Neural cell (in vitro differentiated cells): ENCODE data around the gene HAND2. TPM values are rescaled to one million over a fixed set of nuclear protein-coding genes. Genes with fewer than 3 reads are reported as not detected.

Source experiments
- H2AFZ ChIP-seq: fragments of 200-600, 300-800 bp; sonication (generic), shearing (Covaris generic); 2 replicates; pipeline ENCODE4 v1.6.0; 2014; ENCODE audit warnings: low read depth, mild to moderate bottlenecking, antibody characterized with exemption, low read length, moderate library complexity
- H3F3A ChIP-seq: fragments of 200-600 bp; shearing (Covaris generic); 2 replicates; pipeline ENCODE4 v1.6.1; 2016; ENCODE audit warnings: mild to moderate bottlenecking, moderate library complexity, mixed read lengths, antibody characterized with exemption, low read length; ENCODE audit not compliant: insufficient read depth, poor library complexity, severe bottlenecking
- H3K27ac ChIP-seq: fragments of 200-600, 300-800 bp; sonication (generic), shearing (Covaris generic); 2 replicates; pipeline ENCODE4 v1.5.1; 2014; ENCODE audit warnings: mild to moderate bottlenecking, low read length, moderate library complexity
- H3K27me3 ChIP-seq: fragments of 300-800, 200-600 bp; sonication (generic), shearing (Covaris generic); 2 replicates; pipeline ENCODE4 v1.6.0; 2014; ENCODE audit warnings: mild to moderate bottlenecking, low read depth, low read length, moderate library complexity; ENCODE audit not compliant: insufficient read depth
- H3K36me3 ChIP-seq: fragments of 300-800, 200-600 bp; sonication (generic), shearing (Covaris generic); 2 replicates; pipeline ENCODE4 v1.5.1; 2014; ENCODE audit warnings: mild to moderate bottlenecking, antibody characterized with exemption, low read length, moderate library complexity; ENCODE audit not compliant: insufficient read depth
- H3K4me2 ChIP-seq: fragments of 300-800, 200-600 bp; sonication (generic), shearing (Covaris generic); 2 replicates; pipeline ENCODE4 v1.6.0; 2014; ENCODE audit warnings: mild to moderate bottlenecking, low read length
- H3K4me3 ChIP-seq: fragments of 300-800, 200-600 bp; sonication (generic), shearing (Covaris generic); 2 replicates; pipeline ENCODE4 v1.5.1; 2014; ENCODE audit warnings: mild to moderate bottlenecking, low read length, moderate library complexity
- H3K79me2 ChIP-seq: fragments of 200-600 bp; shearing (Covaris generic); replicated peaks from 2 replicates; pipeline ENCODE4 v1.6.0; 2014; ENCODE audit warnings: mild to moderate bottlenecking, low read length, moderate library complexity; ENCODE audit not compliant: insufficient read depth
- H3K9ac ChIP-seq: fragments of 300-800, 200-600 bp; sonication (generic), shearing (Covaris generic); 2 replicates; pipeline ENCODE4 v1.6.1; 2016; ENCODE audit warnings: mild to moderate bottlenecking, low read length, mixed read lengths
- H3K9me2 ChIP-seq: fragments of 200-600 bp; shearing (Covaris generic); 2 replicates; pipeline ENCODE4 v1.6.1; 2016; ENCODE audit warnings: mild to moderate bottlenecking, low read length, mixed read lengths; ENCODE audit not compliant: insufficient read depth
- H3K9me3 ChIP-seq: fragments of 200-600, 300-800 bp; sonication (generic), shearing (Covaris generic); 2 replicates; pipeline ENCODE4 v1.6.1; 2016; ENCODE audit warnings: mild to moderate bottlenecking, mixed run types, low read length, moderate library complexity, mixed read lengths
- H4K20me1 ChIP-seq: fragments of 200-600 bp; shearing (Covaris generic); 2 replicates; pipeline ENCODE4 v1.6.1; 2016; ENCODE audit warnings: mild to moderate bottlenecking, mixed run types; ENCODE audit not compliant: insufficient read depth
- EP300 ChIP-seq: fragments of 450-650 bp; conservative IDR thresholded peaks from 2 replicates; pipeline ENCODE4 v1.6.1; 2014; ENCODE audit warnings: antibody characterized with exemption, mild to moderate bottlenecking, moderate library complexity; ENCODE audit not compliant: poor library complexity, severe bottlenecking
- EZH2 ChIP-seq: fragments of 200-600, 300-800 bp; shearing (Covaris generic), sonication (generic); IDR thresholded peaks from 2 replicates; pipeline ENCODE4 v1.6.1; 2014; ENCODE audit warnings: antibody characterized with exemption, low read length, borderline replicate concordance, mild to moderate bottlenecking; ENCODE audit not compliant: insufficient read depth, poor library complexity, severe bottlenecking
- MXI1 ChIP-seq: fragments of 450-650 bp; conservative IDR thresholded peaks from 2 replicates; pipeline ENCODE4 v1.6.1; 2014; ENCODE audit warnings: antibody characterized with exemption, mild to moderate bottlenecking; ENCODE audit not compliant: poor library complexity, severe bottlenecking
- POLR2AphosphoS5 ChIP-seq: IDR thresholded peaks from 2 replicates; pipeline ENCODE4 v1.6.1; 2012
- RAD21 ChIP-seq: fragments of 450-650 bp; conservative IDR thresholded peaks from 2 replicates; pipeline ENCODE4 v1.6.1; 2014; ENCODE audit warnings: antibody characterized with exemption, mild to moderate bottlenecking, moderate library complexity
- SMC3 ChIP-seq: fragments of 450-650 bp; conservative IDR thresholded peaks from 2 replicates; pipeline ENCODE4 v1.6.1; 2014; ENCODE audit warnings: antibody characterized with exemption, mild to moderate bottlenecking, moderate library complexity; ENCODE audit not compliant: poor library complexity
- TAF1 ChIP-seq: IDR thresholded peaks from 2 replicates; pipeline ENCODE4 v1.6.1; 2012; ENCODE audit warnings: low read depth
- polyA plus RNA-seq: library from polyadenylated mRNA; depleted of rRNA; stranded (reverse); fragments of >200 nt; gene quantifications from 2 replicates; pipeline ENCODE4 v1.2.3, GENCODE V29; 2014
- TF ChIP-seq, protein P1 (sequence below): fragments of 450-650 bp; IDR thresholded peaks from 2 replicates; pipeline ENCODE4 v1.5.1; 2014; ENCODE audit warnings: antibody characterized with exemption, mild to moderate bottlenecking, moderate library complexity; ENCODE audit not compliant: poor library complexity, severe bottlenecking
- TF ChIP-seq, protein P2 (sequence below): IDR thresholded peaks from 2 replicates; pipeline ENCODE4 v1.6.1; 2012; ENCODE audit warnings: borderline replicate concordance

The HAND2 gene
- polyA plus RNA-seq, 1 donor from 2014 or later = not detected

DNA sequence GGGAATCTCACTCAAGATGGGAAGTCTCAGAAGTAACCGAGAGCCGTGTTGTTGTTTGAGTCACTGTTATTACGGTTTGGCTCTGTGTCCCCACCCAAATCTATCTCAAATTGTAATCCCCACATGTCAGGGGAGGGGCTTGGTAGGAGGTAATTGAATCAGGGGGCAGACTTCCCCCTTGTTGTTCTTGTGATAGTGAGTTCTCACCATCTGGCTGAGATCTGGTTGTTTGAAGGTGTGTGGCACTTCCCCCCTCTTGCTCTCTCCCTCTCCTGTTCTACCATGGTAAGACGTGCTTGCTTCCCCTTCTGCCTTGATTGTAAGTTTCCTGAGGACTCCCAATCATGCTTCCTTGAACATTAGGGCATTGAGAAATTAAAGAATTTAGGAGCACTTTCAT, 37.0 kb downstream of the HAND2 start:
- H3K4me3 ChIP-seq = no peak overlapping the region
- H4K20me1 ChIP-seq = no peaks in the 10 kb centered on the region
- peaks cover 33% of the 10 kb centered on the region for H3K27me3 ChIP-seq
- H3K9ac ChIP-seq = no peak overlapping the region
- no peaks in the 10 kb centered on the region for H3K36me3 ChIP-seq
- H3K79me2 ChIP-seq = no peaks in the 10 kb centered on the region
- H3K9me2 ChIP-seq = no peaks in the 10 kb centered on the region
- no peak overlapping the region for H2AFZ ChIP-seq
- H3K27ac ChIP-seq = no peak overlapping the region
- no peak overlapping the region for H3K4me2 ChIP-seq
- H3K9me3 ChIP-seq = peaks cover 4% of the 10 kb centered on the region
- no peaks in the 10 kb centered on the region for H3F3A ChIP-seq
- TF ChIP-seq, protein P1, sequence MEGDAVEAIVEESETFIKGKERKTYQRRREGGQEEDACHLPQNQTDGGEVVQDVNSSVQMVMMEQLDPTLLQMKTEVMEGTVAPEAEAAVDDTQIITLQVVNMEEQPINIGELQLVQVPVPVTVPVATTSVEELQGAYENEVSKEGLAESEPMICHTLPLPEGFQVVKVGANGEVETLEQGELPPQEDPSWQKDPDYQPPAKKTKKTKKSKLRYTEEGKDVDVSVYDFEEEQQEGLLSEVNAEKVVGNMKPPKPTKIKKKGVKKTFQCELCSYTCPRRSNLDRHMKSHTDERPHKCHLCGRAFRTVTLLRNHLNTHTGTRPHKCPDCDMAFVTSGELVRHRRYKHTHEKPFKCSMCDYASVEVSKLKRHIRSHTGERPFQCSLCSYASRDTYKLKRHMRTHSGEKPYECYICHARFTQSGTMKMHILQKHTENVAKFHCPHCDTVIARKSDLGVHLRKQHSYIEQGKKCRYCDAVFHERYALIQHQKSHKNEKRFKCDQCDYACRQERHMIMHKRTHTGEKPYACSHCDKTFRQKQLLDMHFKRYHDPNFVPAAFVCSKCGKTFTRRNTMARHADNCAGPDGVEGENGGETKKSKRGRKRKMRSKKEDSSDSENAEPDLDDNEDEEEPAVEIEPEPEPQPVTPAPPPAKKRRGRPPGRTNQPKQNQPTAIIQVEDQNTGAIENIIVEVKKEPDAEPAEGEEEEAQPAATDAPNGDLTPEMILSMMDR = no peak
- TF ChIP-seq TAF1 (no peak), POLR2AphosphoS5 (no peak)
- TF ChIP-seq, protein P2, sequence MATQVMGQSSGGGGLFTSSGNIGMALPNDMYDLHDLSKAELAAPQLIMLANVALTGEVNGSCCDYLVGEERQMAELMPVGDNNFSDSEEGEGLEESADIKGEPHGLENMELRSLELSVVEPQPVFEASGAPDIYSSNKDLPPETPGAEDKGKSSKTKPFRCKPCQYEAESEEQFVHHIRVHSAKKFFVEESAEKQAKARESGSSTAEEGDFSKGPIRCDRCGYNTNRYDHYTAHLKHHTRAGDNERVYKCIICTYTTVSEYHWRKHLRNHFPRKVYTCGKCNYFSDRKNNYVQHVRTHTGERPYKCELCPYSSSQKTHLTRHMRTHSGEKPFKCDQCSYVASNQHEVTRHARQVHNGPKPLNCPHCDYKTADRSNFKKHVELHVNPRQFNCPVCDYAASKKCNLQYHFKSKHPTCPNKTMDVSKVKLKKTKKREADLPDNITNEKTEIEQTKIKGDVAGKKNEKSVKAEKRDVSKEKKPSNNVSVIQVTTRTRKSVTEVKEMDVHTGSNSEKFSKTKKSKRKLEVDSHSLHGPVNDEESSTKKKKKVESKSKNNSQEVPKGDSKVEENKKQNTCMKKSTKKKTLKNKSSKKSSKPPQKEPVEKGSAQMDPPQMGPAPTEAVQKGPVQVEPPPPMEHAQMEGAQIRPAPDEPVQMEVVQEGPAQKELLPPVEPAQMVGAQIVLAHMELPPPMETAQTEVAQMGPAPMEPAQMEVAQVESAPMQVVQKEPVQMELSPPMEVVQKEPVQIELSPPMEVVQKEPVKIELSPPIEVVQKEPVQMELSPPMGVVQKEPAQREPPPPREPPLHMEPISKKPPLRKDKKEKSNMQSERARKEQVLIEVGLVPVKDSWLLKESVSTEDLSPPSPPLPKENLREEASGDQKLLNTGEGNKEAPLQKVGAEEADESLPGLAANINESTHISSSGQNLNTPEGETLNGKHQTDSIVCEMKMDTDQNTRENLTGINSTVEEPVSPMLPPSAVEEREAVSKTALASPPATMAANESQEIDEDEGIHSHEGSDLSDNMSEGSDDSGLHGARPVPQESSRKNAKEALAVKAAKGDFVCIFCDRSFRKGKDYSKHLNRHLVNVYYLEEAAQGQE = no peak

DNA sequence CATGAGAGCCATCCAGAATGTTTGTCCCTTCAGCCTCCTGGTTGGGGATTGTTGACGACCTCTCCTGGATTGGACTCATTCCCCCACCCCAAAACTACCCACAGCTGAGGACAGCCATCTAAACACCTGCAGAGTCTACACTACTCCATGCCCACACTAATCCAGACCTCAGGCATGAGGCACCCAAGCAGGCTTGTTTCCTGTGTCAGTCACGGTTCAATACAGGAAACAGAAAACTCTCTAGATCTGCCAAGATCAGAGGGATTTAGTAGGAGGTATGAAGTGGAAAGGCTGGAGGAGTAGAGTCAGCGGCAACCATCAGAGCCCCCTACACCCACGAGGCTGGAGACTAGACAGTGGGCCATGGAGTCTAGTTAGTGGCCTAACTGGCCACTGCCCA, 37.7 kb downstream of the HAND2 start:
- H3F3A ChIP-seq = no peaks in the 10 kb centered on the region
- H3K27ac ChIP-seq = no peak overlapping the region
- H3K36me3 ChIP-seq = no peaks in the 10 kb centered on the region
- no peak overlapping the region for H3K4me2 ChIP-seq
- H3K9me3 ChIP-seq = peaks cover 4% of the 10 kb centered on the region
- no peak for TF ChIP-seq POLR2AphosphoS5
- TF ChIP-seq, protein P1 = no peak
- no peak for TF ChIP-seq TAF1
- no peak for TF ChIP-seq SMC3
- TF ChIP-seq RAD21 = no peak
- TF ChIP-seq, protein P2 = no peak
- no peak for TF ChIP-seq EP300
- no peak for TF ChIP-seq EZH2
- TF ChIP-seq MXI1 = no peak
- H4K20me1 ChIP-seq = no peaks in the 10 kb centered on the region
- H2AFZ ChIP-seq = no peak overlapping the region
- no peaks in the 10 kb centered on the region for H3K9me2 ChIP-seq
- no peak overlapping the region for H3K9ac ChIP-seq
- H3K27me3 ChIP-seq = peaks cover 32% of the 10 kb centered on the region
- H3K79me2 ChIP-seq = no peaks in the 10 kb centered on the region
- H3K4me3 ChIP-seq = no peak overlapping the region
